Mucosa of gallbladder (tissue), 1 donor: ENCODE data around the gene MRM2. TPM values are rescaled to one million over a fixed set of nuclear protein-coding genes. Genes with fewer than 3 reads are reported as not detected.

ENCODE experiments used
- DNase-seq: peaks from one replicate; pipeline ENCODE4 v3.0.0-alpha.2; 2020; ENCODE audit warnings: low spot score
- total RNA-seq: library from RNA; stranded (reverse); gene quantifications from one replicate; pipeline ENCODE4 v1.2.1, GENCODE V29; 2021
- donor health status: DM: no; HTN: no; CAD: no.

The MRM2 gene
- total RNA-seq, 1 donor from 2014 or later, result 21.4 TPM

- no peak for DNase-seq
Measured at GRCh38 chr7:2247141-2247995, 5.4 kb upstream of the MRM2 start.

GRCh38 chr7:2245883-2246675, 4.1 kb upstream of the MRM2 start:
- no peak for DNase-seq

GRCh38 chr7:2244404-2244995, 2.5 kb upstream of the MRM2 start:
- no peak for DNase-seq

GRCh38 chr7:2243458-2243857, 1.5 kb upstream of the MRM2 start:
- no peak for DNase-seq

- DNase-seq, result no peak
Measured at GRCh38 chr7:2242541-2243429, 780 bp upstream of the MRM2 start.

- DNase-seq, result no peak
Measured at GRCh38 chr7:2239242-2239641, 2.8 kb downstream of the MRM2 start.

- DNase-seq, result peak; percentile 49
Measured at GRCh38 chr7:2237109-2237602, 4.8 kb downstream of the MRM2 start.

- DNase-seq, result no peak
Measured at GRCh38 chr7:2233926-2234325, 8.1 kb downstream of the MRM2 start.

- peak; percentile 92 for DNase-seq
Measured at GRCh38 chr7:2232766-2233520, 9.1 kb downstream of the MRM2 start, which contains the start of gene MAD1L1. Gene MAD1L1, minus strand, starts transcription at chr7:2232945. Its CDS starts 2,812 bp downstream, at chr7:2230133.

- no peak for DNase-seq
Measured at GRCh38 chr7:2231992-2232765, 9.8 kb downstream of the MRM2 start.

- no peak for DNase-seq
Measured at GRCh38 chr7:2230882-2231281, 11.1 kb downstream of the MRM2 start.

GRCh38 chr7:2230226-2230625, 11.8 kb downstream of the MRM2 start:
- no peak for DNase-seq

- DNase-seq, result no peak
Measured at GRCh38 chr7:2229467-2229866, 12.5 kb downstream of the MRM2 start.

- DNase-seq, result no peak
Measured at GRCh38 chr7:2228921-2229320, 13.1 kb downstream of the MRM2 start.

GRCh38 chr7:2227699-2228098, 14.3 kb downstream of the MRM2 start:
- DNase-seq, result no peak

GRCh38 chr7:2225830-2226229, 16.2 kb downstream of the MRM2 start:
- no peak for DNase-seq

- DNase-seq, result no peak
Measured at GRCh38 chr7:2225336-2225735, 16.7 kb downstream of the MRM2 start.

- DNase-seq, result no peak
Measured at GRCh38 chr7:2224934-2225333, 17.1 kb downstream of the MRM2 start.

GRCh38 chr7:2224491-2224928, 17.5 kb downstream of the MRM2 start:
- DNase-seq, result no peak

GRCh38 chr7:2223321-2223720, 18.7 kb downstream of the MRM2 start:
- DNase-seq, result no peak
